PC-9 (cell line): ENCODE results near the gene NEO1. TPM values are rescaled to one million over a fixed set of nuclear protein-coding genes. Genes with fewer than 3 reads are reported as not detected.

Experiments used
- BruUV-seq: library from RNA; stranded (reverse); fragments of 400-500 nt; replicated peaks from 2 replicates; lab custom pipeline; 2021; lab: Mats Ljungman, UMichigan
- CTCF ChIA-PET: fragments of 300-600 bp; sonication (Branson Sonifier 250); formaldehyde crosslinking; loops from one replicate; lab custom pipeline; 2022; ENCODE audit warnings: antibody characterized with exemption; lab: Charles Lee
- POLR2A ChIA-PET: fragments of 300-600 bp; sonication (Branson Sonifier 250); formaldehyde crosslinking; loops from one replicate; lab custom pipeline; 2022; ENCODE audit warnings: antibody characterized with exemption; ENCODE audit not compliant: unreplicated experiment; lab: Charles Lee
- DNase-seq, 2 experiments: peaks; one replicate each; pipeline versions ENCODE4 v3.0.0 to v3.0.0-alpha.2; 2015 to 2022; ENCODE audit warnings: mixed read lengths in 1 of 2
- H2AFZ ChIP-seq: fragments of 200-600 bp; sonication (generic); 2 replicates; pipeline ENCODE4 v1.8.1; 2017; ENCODE audit warnings: antibody characterized with exemption
- H3F3A ChIP-seq: fragments of 200-600 bp; sonication (generic); 2 replicates; pipeline ENCODE4 v1.8.1; 2017; ENCODE audit warnings: antibody characterized with exemption, mild to moderate bottlenecking, low read depth; ENCODE audit not compliant: insufficient read depth
- H3K27ac ChIP-seq: fragments of 200-600 bp; sonication (generic); 2 replicates; pipeline ENCODE4 v1.6.1; 2016; ENCODE audit warnings: mixed run types
- H3K27me3 ChIP-seq: fragments of 200-600 bp; sonication (generic); 2 replicates; pipeline ENCODE4 v1.6.1; 2016; ENCODE audit warnings: low read depth, mixed run types; ENCODE audit not compliant: insufficient read depth
- H3K36me3 ChIP-seq: fragments of 200-600 bp; sonication (generic); 2 replicates; pipeline ENCODE4 v1.6.1; 2016; ENCODE audit warnings: low read depth, mixed run types
- H3K4me1 ChIP-seq: fragments of 200-600 bp; sonication (generic); replicated peaks from 2 replicates; pipeline ENCODE4 v1.6.1; 2016; ENCODE audit warnings: mixed run types; ENCODE audit not compliant: insufficient read depth
- H3K4me2 ChIP-seq: fragments of 200-600 bp; sonication (generic); 2 replicates; pipeline ENCODE4 v1.6.1; 2017; ENCODE audit warnings: mixed run types
- H3K4me3 ChIP-seq: fragments of 200-600 bp; sonication (generic); 2 replicates; pipeline ENCODE4 v1.6.1; 2016; ENCODE audit warnings: mixed run types
- H3K79me2 ChIP-seq: fragments of 200-600 bp; sonication (generic); 2 replicates; pipeline ENCODE4 v1.6.1; 2017; ENCODE audit warnings: low read depth, mixed run types
- H3K9me2 ChIP-seq: fragments of 200-600 bp; sonication (generic); 2 replicates; pipeline ENCODE4 v1.8.1; 2017; ENCODE audit warnings: mild to moderate bottlenecking; ENCODE audit not compliant: insufficient read depth
- H3K9me3 ChIP-seq: fragments of 200-600 bp; sonication (generic); 2 replicates; pipeline ENCODE4 v1.8.1; 2016; ENCODE audit warnings: low read depth; ENCODE audit not compliant: insufficient read depth
- H4K20me1 ChIP-seq: fragments of 200-600 bp; sonication (generic); 2 replicates; pipeline ENCODE4 v1.8.1; 2017; ENCODE audit not compliant: insufficient read depth
- CTCF ChIP-seq: fragments of 200-600 bp; sonication (generic); conservative IDR thresholded peaks from 2 replicates; pipeline ENCODE4 v1.6.1; 2017; ENCODE audit warnings: mixed run types, antibody characterized with exemption, mild to moderate bottlenecking, moderate library complexity
- EZH2 ChIP-seq: fragments of 200-600 bp; sonication (generic); IDR thresholded peaks from 2 replicates; pipeline ENCODE4 v1.8.0; 2017; ENCODE audit warnings: antibody characterized with exemption, low read depth
- intact Hi-C: fragments of 100-400 bp; cut with micrococcal nuclease; formaldehyde crosslinking; loops from one replicate; pipeline ENCODE4 v1.10.0; 2022; ENCODE audit not compliant: unreplicated experiment
- total RNA-seq: library from RNA; stranded (reverse); gene quantifications from 2 replicates; pipeline ENCODE4 v1.2.3, GENCODE V29; 2021

The NEO1 gene
- total RNA-seq, 1 experiment from 2014 or later, result 5.2 TPM

GRCh38 chr15:73110201-73110600 is 57.9 kb downstream of the NEO1 start:
- Histone ChIP-seq H3K79me2 (no peaks in the 10 kb centered on the region), H3K4me1 (no peaks in the 10 kb centered on the region), H3K36me3 (no peaks in the 10 kb centered on the region), H4K20me1 (no peaks in the 10 kb centered on the region), H3K9me3 (no peaks in the 10 kb centered on the region), H3K27me3 (no peaks in the 10 kb centered on the region), H3K4me2 (no peak overlapping the region), H2AFZ (no peak overlapping the region), H3K4me3 (no peak overlapping the region), H3K27ac (no peak overlapping the region), H3K9me2 (peaks cover 5% of the 10 kb centered on the region; the same call in 1 of the 2 replicates), H3F3A (no peaks in the 10 kb centered on the region)
- CTCF ChIA-PET, result no interaction called here
- no peak for TF ChIP-seq EZH2
- TF ChIP-seq CTCF, result no peak
- no TSS peak for BruUV-seq
- intact Hi-C loops, result no loop called here
- POLR2A ChIA-PET, result no interaction called here
- DNase-seq, result no peak

- no peaks in the 10 kb centered on the region for H3F3A ChIP-seq
- TF ChIP-seq EZH2 (no peak), CTCF (no peak)
- no peaks in the 10 kb centered on the region for H3K4me1 ChIP-seq
- no peak overlapping the region for H2AFZ ChIP-seq
- no peak overlapping the region for H3K27ac ChIP-seq
- CTCF ChIA-PET, result no interaction called here
- H3K9me3 ChIP-seq, result no peaks in the 10 kb centered on the region
- H4K20me1 ChIP-seq, result no peaks in the 10 kb centered on the region; the same call in 1 of the 2 replicates
- no peaks in the 10 kb centered on the region; the same call in 1 of the 2 replicates for H3K9me2 ChIP-seq
- H3K36me3 ChIP-seq, result no peaks in the 10 kb centered on the region
- POLR2A ChIA-PET, result no interaction called here
- no TSS peak for BruUV-seq
- DNase-seq, result no peak
- no peak overlapping the region for H3K4me3 ChIP-seq
- no peaks in the 10 kb centered on the region for H3K79me2 ChIP-seq
- no peaks in the 10 kb centered on the region for H3K27me3 ChIP-seq
- intact Hi-C loops, result no loop called here
- no peak overlapping the region for H3K4me2 ChIP-seq
Observed at GRCh38 chr15:73114064-73114463, 61.8 kb downstream of the NEO1 start.

GRCh38 chr15:73116164-73116563 is 63.9 kb downstream of the NEO1 start:
- H3K4me1 ChIP-seq, result no peaks in the 10 kb centered on the region
- no TSS peak for BruUV-seq
- H3K27ac ChIP-seq, result no peak overlapping the region
- no peak for DNase-seq
- TF ChIP-seq CTCF, result no peak
- TF ChIP-seq EZH2, result no peak
- no peaks in the 10 kb centered on the region; the same call in 1 of the 2 replicates for H4K20me1 ChIP-seq
- intact Hi-C loops, result no loop called here
- ChIA-PET POLR2A (no interaction called here), CTCF (no interaction called here)
- no peaks in the 10 kb centered on the region for H3F3A ChIP-seq
- no peaks in the 10 kb centered on the region for H3K27me3 ChIP-seq
- H2AFZ ChIP-seq, result no peak overlapping the region
- H3K36me3 ChIP-seq, result no peaks in the 10 kb centered on the region
- H3K9me3 ChIP-seq, result no peaks in the 10 kb centered on the region
- H3K79me2 ChIP-seq, result no peaks in the 10 kb centered on the region
- no peaks in the 10 kb centered on the region for H3K9me2 ChIP-seq
- no peak overlapping the region for H3K4me2 ChIP-seq
- no peak overlapping the region for H3K4me3 ChIP-seq
